Stimulated activated CD4-positive, alpha-beta T cell treated with anti-CD3 and anti-CD28 coated beads, Interleukin-4, amount 100 ng/mL, for 48 hours (primary cell): ENCODE results near the gene SRPK2.
A peak's percentile ranks its signal among the peaks of the same experiment; 100 is the strongest.
"Not testable (repeated sequence)": the region's sequence is repeated elsewhere in the genome, so short reads cannot be mapped to it uniquely, and the experiment has no call there.

Experiments used
- DNase-seq, 2 donors: peaks; one replicate each; pipeline ENCODE4 v3.0.0-alpha.2; 2020; ENCODE audit warnings: low read depth in 2 of 2

Gene SRPK2

DNA sequence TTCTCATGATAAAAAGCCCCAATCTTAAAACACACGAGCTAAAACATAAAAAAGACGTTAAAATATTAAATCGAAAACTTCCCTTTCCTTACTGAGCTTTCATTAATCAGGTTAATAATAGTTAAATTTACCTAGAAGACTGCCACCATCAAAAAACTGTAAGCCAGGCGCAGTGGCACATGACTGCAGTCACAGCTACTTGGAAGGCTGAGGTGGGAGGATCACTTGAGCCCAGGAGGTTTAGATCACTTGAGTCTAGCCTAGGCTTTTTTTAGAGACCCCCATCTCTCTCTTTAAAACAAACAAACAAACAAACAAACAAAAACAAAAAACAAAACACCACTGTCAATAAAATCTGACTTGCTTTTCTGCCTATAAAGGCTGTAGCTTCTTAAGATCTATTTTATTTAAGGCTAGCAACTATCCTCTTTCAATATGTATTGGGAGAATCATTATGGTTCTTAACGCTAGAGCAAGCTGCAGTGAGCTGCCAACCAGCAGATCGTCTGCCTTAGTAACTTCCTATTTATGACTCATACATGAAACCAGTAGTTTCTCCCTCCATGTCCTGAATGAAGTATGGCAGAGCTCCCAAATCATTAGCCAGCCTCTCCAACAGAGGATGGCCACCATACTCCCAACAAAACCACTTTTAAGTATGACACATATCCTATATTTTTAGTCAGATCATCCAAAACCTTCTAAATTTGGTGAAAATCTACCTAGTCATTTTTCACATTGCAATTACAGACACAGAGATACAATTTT, 163.7 kb downstream of the SRPK2 start:
- no peak for DNase-seq

DNA sequence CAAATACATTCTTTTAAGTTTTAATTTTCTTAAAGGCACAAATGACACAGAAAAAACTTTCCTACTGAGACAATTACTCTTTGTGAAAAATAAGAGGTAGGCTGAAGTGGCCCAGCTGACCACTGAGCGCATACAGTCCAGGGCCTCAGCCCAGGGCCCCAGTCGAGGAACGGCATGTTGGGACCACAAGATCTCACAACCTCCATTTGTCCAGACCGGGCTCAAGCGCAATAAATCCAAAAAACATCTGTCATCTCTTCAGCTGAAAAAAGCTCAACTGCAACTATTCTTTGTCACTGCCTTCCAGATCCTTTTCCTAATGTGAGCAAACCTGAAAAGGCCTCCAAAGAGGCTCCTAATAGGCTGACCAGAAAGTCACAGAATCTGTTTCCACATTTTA, 165.8 kb downstream of the SRPK2 start:
- no peak for DNase-seq

DNA sequence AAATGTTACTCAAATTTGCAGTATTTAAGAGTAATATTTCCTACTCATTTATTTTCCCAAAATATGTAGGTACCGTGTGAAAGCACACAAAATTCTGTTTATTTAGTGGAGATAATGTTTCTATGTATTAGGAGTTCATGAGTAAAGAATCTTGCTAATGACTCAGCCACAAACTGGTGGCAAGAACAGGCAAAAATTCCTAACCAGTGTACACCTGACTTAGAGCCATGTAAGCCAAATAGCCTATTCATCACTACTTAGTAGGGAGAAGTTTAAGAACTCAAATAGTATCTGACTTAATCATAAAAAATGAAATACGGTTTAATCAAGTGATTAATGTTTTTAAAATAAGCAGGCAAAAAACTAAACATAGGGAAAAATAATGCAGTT, 169.0 kb downstream of the SRPK2 start:
- DNase-seq, result no peak

DNA sequence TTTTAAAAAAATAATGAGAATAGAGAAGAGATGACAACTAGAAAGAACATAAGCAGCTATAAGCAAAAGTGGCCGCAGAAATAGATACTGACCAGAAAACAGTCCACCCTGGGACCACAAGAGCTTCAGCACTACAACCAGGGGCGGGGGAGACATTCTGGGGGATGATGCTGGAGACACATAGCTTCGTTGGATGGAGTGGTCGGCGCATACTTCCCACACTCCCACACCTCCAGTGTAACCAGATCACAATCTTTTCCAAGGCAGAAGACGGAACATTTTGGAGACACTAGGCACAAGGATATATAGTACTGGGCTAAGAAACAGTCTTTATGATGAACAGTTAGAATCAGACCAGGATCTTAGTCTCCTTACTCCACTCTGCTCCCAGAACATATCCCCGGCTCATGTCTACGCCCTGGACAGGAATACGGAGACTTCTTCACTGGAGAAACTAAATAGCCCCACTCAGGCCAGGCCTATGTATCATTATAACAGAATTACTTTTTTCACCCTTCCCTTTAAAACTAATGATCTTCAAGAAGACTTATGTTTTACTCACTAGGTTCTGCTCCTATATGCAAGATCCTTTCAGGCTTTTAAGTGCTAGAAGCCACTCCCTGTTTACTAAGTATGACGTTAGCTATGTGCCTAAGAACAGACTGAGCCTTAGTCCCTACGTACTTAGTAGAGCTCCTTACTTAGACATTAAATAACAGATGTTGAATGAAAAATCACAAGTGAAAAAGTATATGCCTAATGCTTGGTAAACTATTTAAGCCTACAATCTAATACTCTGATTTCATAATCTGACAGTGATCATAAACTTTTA, 169.6 kb downstream of the SRPK2 start:
- DNase-seq, result no peak

DNA sequence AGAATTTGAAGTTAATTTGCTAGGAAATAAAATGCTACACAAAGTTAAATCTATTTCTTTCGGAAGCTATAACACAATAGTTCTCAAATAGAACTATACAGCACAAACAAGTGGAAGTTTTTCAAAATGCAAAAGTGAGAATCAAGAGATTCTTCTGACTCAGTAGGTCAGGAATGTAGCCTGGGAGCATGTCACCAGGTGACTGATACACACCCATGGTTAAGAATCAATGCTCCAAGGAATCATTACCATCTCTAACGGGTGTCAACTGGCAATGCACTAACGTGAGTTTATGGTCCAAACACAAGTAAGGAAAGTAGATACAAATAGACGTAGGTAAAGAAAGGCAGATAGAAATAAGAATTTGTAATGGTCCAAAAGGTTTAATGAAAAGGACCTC, 170.5 kb downstream of the SRPK2 start:
- no peak for DNase-seq

DNA sequence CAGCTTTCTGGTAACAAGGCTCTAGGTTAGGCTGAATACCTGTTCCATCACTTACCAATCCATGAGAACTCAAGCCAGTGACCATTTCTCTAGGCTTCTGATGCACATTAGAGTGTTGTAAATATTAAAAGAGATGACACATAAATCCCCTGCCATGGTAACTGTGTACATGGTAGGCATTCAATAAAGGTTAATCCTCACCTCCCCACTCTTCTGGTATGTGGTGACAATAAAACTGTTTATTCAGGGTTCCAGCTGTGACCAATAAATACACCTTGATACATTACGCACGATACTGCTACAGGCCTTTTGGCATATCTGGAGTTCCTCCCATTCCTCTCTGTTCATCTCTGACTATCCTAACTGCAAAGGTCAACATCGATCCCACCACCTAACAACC, 171.9 kb downstream of the SRPK2 start:
- no peak for DNase-seq

DNA sequence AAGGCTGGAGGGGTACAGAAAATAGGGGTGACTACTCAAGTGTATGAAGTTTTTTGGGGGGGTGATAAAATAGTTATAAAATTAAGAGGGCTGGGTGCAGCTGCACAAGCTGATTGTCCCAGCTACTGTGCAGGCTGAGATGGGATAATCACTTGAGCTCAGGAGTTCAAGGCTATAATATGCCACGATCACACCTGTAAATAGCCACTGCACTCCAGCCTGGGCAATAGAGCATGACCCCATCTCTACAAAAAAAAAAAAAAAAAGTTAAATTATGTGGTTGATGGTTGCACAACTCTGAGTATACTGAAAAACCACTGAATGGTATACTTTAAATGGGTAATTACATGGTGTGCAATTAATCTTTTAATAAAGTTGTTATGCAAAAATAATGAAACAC, 172.9 kb downstream of the SRPK2 start:
- no peak for DNase-seq

DNA sequence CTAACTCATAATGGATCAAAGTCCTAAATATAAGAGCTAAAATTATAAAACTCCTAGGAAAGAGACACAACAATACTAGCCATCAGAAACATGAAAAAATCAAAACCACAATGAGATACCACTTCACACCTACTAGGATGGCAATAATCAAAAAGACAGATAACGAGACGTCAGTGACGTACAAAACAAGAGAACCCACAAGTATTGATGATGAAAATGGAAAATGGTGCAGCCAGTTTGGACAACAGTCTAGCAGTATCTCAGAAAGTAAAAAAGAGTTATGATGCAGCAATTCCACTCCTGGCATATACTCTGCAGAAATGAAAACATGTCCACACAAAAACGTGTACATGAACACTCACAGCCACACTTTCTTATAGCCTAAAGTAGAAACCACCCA, 173.5 kb downstream of the SRPK2 start:
- no peak for DNase-seq

DNA sequence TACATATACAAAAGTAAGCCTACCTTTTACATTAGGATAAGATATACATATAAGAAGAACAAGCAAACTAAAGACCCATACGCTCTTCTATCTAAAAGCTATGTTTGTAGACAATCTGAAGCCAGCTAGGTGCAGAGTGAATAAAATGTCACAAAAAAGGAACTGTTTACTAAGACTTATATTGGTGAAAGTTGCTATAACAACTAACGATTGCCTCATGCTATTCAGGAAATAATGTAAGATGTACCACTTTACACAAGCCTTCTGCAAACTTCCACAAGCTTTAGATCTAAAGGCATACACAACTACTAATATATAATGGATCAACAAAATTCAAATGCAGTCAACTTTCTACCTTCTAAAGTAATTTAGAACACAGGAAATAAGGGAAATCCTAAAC, 175.1 kb downstream of the SRPK2 start:
- DNase-seq, result no peak

DNA sequence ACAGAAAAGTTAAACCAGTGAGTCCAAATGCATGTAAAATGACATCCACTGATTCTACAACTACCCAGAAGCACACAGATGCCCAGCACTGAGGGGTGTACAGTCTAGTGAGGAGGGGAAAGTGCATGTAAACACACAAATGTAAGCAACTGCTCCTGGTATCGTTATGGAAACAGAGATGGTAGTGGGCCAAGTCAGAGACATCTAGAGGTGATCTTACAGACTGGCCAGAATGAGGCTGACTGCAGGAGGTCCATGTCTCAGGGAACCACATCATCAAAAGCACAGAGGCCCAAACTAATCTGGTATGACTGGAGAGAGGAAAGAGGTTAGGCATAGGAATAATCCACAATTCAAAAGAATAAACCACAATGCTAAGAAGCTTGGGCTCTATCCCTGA, 176.5 kb downstream of the SRPK2 start:
- no peak for DNase-seq

DNA sequence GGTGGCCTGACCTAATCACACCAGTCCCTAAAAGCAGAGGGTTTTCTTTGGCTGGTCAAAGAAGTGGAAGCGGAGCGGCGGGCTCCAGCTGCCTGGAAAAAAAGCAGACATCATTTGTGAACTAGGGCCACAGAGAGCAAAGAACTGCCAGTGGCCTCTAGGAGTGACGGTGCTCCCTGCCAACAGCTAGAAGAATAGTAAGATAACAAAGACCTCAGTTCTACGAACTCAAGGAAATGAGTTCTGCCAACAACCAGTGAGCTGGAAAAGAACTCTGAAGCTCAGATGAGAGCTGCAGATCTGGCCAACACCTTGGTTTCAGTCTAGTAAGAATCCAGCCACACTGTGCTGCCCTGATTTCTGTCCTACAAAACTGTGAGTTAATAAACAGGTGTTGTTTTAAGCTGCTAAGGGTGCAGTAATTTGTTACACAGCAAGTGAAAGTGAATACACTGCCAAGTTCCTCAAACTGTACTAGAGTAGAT, 178.0 kb downstream of the SRPK2 start:
- no peak for DNase-seq

DNA sequence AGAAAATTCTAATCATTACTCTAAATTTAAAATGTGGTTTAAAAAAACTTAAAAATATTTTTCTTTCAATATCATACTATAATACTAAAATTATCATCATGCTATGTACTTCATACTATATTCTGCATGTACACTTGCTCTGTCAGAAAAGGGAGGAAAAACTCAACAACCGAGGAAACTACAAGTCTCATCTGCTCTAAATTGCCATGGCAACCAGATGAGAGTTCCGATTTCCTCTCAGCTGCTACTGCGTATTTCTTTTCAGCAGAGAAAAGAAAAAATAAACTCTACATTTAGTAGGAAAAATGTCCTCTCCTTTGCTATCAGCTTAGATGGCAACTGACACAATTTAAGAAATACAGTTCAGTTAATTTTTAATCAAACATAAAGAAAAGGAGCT, 178.9 kb downstream of the SRPK2 start:
- DNase-seq, result no peak

DNA sequence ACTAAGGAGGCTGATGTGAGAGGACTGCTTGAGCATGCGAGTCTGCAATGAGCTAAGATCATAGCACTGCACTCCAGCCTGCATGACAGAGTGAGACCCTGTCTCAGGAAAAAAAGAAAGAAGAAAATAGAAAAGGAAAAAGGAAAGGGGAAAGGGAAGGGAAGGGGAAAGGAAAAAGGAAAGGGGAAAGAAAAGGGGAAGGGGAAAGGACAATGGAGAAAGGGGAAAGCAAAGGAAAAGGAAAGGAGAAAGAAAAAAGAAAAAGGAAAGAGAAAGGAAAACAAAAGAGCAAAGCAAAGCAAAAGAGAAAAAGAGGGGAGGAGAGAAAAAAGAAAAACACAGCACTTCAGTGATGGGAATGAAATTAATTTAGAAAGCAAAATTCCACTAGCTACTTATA, 179.3 kb downstream of the SRPK2 start:
- DNase-seq, result no peak

DNA sequence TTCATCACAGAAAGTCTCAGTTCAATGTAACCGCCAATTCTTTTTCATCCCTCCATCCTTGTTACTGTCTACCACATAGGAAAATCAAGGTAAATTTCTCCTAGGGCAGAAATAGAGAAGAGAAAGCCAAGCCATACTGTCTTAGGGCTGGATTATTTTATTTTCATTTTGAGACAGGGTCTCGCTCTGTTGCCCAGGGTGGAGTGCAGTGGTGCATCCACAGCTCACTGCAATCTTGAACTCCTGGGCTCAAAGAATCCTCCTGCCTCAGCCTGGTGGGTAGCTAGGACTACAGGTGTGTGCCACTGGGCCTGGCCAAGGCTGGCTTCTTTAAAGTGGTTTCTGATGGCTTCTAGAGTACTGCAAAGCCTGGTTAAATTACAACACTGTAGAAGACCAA, 181.7 kb downstream of the SRPK2 start:
- DNase-seq, result no peak

DNA sequence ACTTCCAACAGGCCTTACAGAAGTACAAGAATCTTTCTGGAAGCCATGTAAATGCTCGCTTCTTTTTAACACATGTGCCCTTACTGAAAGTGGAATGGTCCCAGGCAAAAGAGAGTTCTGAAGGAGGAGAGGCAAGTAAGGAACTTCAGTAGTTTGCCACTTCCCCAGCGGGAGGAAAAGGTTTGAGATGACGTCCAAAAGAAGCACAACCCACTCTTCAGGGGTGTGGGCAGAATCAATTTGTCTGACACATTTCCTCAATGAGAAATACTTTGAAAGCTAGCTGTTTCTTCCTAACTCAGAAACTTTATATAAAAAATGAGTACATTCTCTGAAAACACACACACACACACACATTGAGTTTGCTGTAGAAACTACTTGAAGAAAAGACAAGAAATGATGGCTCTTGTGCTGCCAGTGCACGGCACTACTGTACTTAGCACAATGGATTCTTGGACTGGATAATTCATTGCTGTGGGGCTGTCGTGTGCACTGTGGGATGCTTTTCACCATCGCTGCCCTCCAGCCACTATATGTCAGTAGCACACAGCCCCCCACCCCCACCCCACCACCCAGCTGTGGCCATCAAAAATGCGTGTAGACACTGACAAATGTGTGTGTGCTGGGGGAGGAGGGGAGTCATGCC, 183.0 kb downstream of the SRPK2 start:
- peak in 1 of 2 donors; percentile 21 for DNase-seq

DNA sequence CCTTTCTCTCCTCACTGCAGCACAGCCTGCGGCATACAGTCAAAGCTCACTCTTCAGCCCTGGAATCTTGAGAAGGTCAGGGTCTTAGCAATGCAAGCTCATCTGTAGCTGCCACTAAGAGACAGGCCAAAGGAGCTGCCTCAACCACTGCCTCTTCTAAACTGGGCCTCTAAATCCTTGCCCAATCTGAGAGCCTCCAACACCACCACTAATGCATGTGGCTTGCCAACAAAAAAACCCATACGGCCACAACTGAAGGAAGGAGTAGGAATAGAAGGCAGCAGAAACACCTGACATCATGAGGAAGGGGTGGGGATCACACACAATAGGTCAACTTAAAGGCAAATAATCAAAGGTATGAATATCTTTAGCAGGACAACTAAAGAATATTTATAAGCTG, 183.8 kb downstream of the SRPK2 start:
- no peak for DNase-seq

DNA sequence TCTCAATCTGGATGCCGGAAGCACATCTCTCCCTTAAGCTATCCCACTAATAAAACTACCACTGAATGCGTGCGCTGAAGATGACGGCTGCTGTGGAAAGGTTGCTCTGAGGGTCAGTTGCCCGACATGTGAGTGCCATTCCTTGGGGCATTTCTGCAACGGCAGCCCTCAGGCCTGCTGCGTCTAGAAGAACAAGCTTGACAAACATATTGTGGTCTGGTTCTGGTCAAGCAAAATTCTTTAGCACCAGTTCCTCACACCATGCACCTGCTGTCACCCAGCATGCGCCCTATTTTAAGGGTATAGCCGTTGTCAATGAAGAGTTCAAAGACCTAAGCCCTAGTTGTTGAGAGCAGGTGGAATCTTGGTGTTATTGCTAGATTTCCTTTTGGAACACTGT, 184.2 kb downstream of the SRPK2 start:
- no peak for DNase-seq

DNA sequence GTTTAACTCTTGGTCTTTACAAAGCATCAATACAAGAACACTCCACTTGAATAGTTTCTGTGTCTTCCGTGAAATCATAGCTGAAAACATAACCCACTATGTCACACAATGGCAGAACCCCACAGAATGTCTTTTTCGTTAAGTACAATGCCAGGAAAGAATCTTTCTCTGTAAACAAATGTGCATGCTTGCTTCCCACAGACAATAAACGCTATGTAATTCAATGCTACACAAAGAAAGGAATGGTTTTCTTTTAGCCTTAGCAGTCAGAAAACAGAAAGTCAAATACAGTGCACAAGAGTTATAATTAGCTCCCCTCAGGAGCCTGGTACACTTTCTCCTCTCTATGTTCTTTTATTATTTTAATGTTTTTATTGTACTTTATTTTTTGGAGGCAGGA, 186.1 kb downstream of the SRPK2 start:
- DNase-seq, result no peak

DNA sequence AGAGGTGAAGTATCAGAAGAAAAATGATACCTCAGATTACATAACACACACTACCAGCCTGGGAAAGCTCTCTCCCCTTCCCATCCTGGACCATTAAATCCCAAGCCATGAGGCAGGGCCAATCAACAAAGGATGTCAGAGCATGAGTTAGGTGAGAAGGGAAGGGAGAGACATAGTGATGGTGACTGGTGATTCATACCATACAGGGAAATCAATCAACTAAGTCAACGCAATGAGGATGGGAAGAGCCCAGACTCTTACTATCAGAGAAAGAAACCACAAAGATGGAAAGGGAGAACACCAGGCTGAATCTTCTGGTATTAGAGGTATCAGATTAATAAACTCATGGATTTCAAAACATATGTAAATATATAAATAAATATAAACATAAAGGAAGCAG, 189.3 kb downstream of the SRPK2 start:
- no peak for DNase-seq

DNA sequence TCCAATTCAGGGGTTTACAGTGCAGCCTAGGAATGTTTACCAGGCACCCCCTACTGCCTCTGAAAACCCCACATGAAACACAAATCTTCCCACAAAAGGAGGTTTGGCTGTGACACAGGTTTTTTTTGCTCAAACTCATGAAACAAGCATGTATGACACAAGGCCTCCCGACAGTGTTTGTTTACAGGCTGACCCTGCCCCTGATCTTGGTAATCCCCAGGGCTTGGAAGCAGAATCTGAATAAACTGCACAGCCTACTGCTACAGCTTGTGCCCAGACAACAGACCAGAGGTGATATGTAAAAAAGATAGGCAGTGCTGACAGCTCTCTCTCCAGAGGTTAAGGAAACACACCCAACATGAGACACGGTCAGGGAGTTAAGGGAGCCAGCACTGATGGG, 190.5 kb downstream of the SRPK2 start:
- DNase-seq, result no peak

DNA sequence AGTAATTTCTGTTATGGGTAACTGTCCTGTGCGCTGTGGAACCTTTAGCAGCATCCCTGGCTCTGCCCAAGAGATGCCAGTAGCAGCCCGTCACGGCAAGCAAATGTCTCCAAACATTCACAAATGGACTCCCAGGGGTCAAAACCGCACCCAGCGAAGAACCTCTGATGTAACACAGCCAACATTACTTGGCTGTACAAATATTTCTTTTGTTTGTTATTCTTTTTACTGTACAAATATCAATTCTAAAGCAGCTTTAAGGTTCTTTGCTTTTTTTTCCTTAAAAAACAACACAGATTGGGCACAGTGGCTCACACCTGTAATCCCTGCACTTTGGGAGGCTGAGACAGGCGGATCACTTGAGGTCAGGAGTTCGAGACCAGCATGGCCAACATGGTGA, 192.2 kb downstream of the SRPK2 start:
- DNase-seq, result no peak

DNA sequence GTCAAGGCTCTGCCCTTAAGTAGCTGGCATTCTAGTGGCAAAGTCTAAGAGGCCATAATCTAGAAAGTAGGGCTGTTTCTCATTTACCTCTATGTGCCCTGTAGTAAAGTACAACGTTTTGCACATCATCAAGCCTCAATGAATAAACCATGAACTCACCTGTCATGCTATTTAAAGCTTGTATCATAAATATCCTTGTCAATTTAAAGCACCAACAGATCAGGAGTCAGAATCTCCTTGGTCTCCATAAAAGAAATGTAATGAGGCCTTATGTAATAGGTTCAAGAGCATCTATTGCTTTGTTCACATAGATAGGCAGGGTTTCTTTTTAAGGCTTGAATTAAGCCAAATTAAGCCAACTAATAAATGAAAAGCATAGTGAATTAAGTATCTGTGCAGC, 192.8 kb downstream of the SRPK2 start:
- no peak for DNase-seq

DNA sequence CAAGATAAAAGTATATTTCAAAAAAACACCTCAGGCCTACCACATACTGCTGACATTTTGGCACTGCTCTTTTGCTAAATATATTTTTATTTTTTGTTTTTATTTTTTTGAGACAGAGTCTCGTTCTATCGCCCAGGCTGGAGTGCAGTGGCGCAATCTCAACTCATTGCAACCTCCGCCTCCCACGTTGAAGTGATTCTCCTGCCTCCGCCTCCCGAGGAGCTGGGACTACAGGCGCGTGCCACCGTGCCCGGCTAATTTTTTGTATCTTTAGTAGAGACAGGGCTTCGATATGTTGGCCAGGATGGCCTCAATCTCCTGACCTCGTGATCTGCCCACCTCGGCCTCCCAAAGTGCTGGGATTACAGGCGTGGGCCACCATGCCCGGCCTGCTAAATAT, 193.8 kb downstream of the SRPK2 start:
- not testable (repeated sequence) for DNase-seq
